ENCODE data around the gene SLC1A7.

The SLC1A7 gene

GRCh38 chr1:53107570-53108322, 34.7 kb downstream of the SLC1A7 start:
- Histone ChIP-seq H3K4me3 (ENCODE audit: low read depth, low read length) (no peak overlapping the region), H3K36me3 (ENCODE audit: insufficient read depth, low read length) (no peaks in the 10 kb centered on the region), H2AFZ (ENCODE audit: low read length, unreplicated experiment) (peak overlapping the region; percentile 33), H3K27me3 (ENCODE audit: insufficient read depth, low read length) (no peaks in the 10 kb centered on the region), H3K79me2 (ENCODE audit: control insufficient read depth, insufficient read depth, low read length, unreplicated experiment) (no peaks in the 10 kb centered on the region), H3K4me1 (ENCODE audit: control insufficient read depth, insufficient read depth, low read length, unreplicated experiment) (no peaks in the 10 kb centered on the region), H3K27ac (ENCODE audit: low read depth, low read length) (no peak overlapping the region)

GRCh38 chr1:53107090-53107489, 35.3 kb downstream of the SLC1A7 start:
- no peaks in the 10 kb centered on the region for H3K27me3 ChIP-seq (ENCODE audit: insufficient read depth, low read length)
- no peaks in the 10 kb centered on the region for H3K4me1 ChIP-seq (ENCODE audit: control insufficient read depth, insufficient read depth, low read length, unreplicated experiment)
- no peaks in the 10 kb centered on the region for H3K79me2 ChIP-seq (ENCODE audit: control insufficient read depth, insufficient read depth, low read length, unreplicated experiment)
- no peak overlapping the region for H3K4me3 ChIP-seq (ENCODE audit: low read depth, low read length)
- no peak overlapping the region for H3K27ac ChIP-seq (ENCODE audit: low read depth, low read length)
- no peaks in the 10 kb centered on the region for H3K36me3 ChIP-seq (ENCODE audit: insufficient read depth, low read length)
- H2AFZ ChIP-seq (ENCODE audit: low read length, unreplicated experiment) = no peak overlapping the region

GRCh38 chr1:53104289-53104913, 38.0 kb downstream of the SLC1A7 start:
- Histone ChIP-seq H3K36me3 (ENCODE audit: insufficient read depth, low read length) (no peaks in the 10 kb centered on the region), H2AFZ (ENCODE audit: low read length, unreplicated experiment) (no peak overlapping the region), H3K27ac (ENCODE audit: low read depth, low read length) (no peak overlapping the region), H3K27me3 (ENCODE audit: insufficient read depth, low read length) (no peaks in the 10 kb centered on the region), H3K4me1 (ENCODE audit: control insufficient read depth, insufficient read depth, low read length, unreplicated experiment) (no peaks in the 10 kb centered on the region), H3K4me3 (ENCODE audit: low read depth, low read length) (no peak overlapping the region), H3K79me2 (ENCODE audit: control insufficient read depth, insufficient read depth, low read length, unreplicated experiment) (no peaks in the 10 kb centered on the region)

- no peaks in the 10 kb centered on the region for H3K36me3 ChIP-seq (ENCODE audit: insufficient read depth, low read length)
- no peaks in the 10 kb centered on the region for H3K79me2 ChIP-seq (ENCODE audit: control insufficient read depth, insufficient read depth, low read length, unreplicated experiment)
- H3K27me3 ChIP-seq (ENCODE audit: insufficient read depth, low read length) = no peaks in the 10 kb centered on the region
- H3K4me1 ChIP-seq (ENCODE audit: control insufficient read depth, insufficient read depth, low read length, unreplicated experiment) = peaks cover 5% of the 10 kb centered on the region
- H3K27ac ChIP-seq (ENCODE audit: low read depth, low read length) = no peak overlapping the region
- H2AFZ ChIP-seq (ENCODE audit: low read length, unreplicated experiment) = no peak overlapping the region
- H3K4me3 ChIP-seq (ENCODE audit: low read depth, low read length) = no peak overlapping the region
Measured at GRCh38 chr1:53094533-53094919, 47.9 kb downstream of the SLC1A7 start.

GRCh38 chr1:53093778-53094532, 48.5 kb downstream of the SLC1A7 start:
- Histone ChIP-seq H3K4me3 (ENCODE audit: low read depth, low read length) (no peak overlapping the region), H3K4me1 (ENCODE audit: control insufficient read depth, insufficient read depth, low read length, unreplicated experiment) (peaks cover 9% of the 10 kb centered on the region), H2AFZ (ENCODE audit: low read length, unreplicated experiment) (no peak overlapping the region), H3K27me3 (ENCODE audit: insufficient read depth, low read length) (no peaks in the 10 kb centered on the region), H3K27ac (ENCODE audit: low read depth, low read length) (no peak overlapping the region), H3K79me2 (ENCODE audit: control insufficient read depth, insufficient read depth, low read length, unreplicated experiment) (no peaks in the 10 kb centered on the region), H3K36me3 (ENCODE audit: insufficient read depth, low read length) (no peaks in the 10 kb centered on the region)

GRCh38 chr1:53093451-53093754, 49.0 kb downstream of the SLC1A7 start:
- H2AFZ ChIP-seq (ENCODE audit: low read length, unreplicated experiment) = no peak overlapping the region
- no peaks in the 10 kb centered on the region for H3K79me2 ChIP-seq (ENCODE audit: control insufficient read depth, insufficient read depth, low read length, unreplicated experiment)
- H3K4me1 ChIP-seq (ENCODE audit: control insufficient read depth, insufficient read depth, low read length, unreplicated experiment) = peaks cover 12% of the 10 kb centered on the region
- no peaks in the 10 kb centered on the region for H3K27me3 ChIP-seq (ENCODE audit: insufficient read depth, low read length)
- H3K27ac ChIP-seq (ENCODE audit: low read depth, low read length) = no peak overlapping the region
- H3K4me3 ChIP-seq (ENCODE audit: low read depth, low read length) = no peak overlapping the region
- no peaks in the 10 kb centered on the region for H3K36me3 ChIP-seq (ENCODE audit: insufficient read depth, low read length)

- no peaks in the 10 kb centered on the region for H3K36me3 ChIP-seq (ENCODE audit: insufficient read depth, low read length)
- H3K4me3 ChIP-seq (ENCODE audit: low read depth, low read length) = no peak overlapping the region
- no peaks in the 10 kb centered on the region for H3K27me3 ChIP-seq (ENCODE audit: insufficient read depth, low read length)
- H2AFZ ChIP-seq (ENCODE audit: low read length, unreplicated experiment) = no peak overlapping the region
- H3K27ac ChIP-seq (ENCODE audit: low read depth, low read length) = no peak overlapping the region
- peaks cover 12% of the 10 kb centered on the region for H3K4me1 ChIP-seq (ENCODE audit: control insufficient read depth, insufficient read depth, low read length, unreplicated experiment)
- H3K79me2 ChIP-seq (ENCODE audit: control insufficient read depth, insufficient read depth, low read length, unreplicated experiment) = no peaks in the 10 kb centered on the region
Measured at GRCh38 chr1:53092659-53093450, 49.6 kb downstream of the SLC1A7 start.

GRCh38 chr1:53091841-53092645, 50.4 kb downstream of the SLC1A7 start:
- Histone ChIP-seq H3K4me1 (ENCODE audit: control insufficient read depth, insufficient read depth, low read length, unreplicated experiment) (peaks cover 12% of the 10 kb centered on the region), H3K4me3 (ENCODE audit: low read depth, low read length) (no peak overlapping the region), H3K27me3 (ENCODE audit: insufficient read depth, low read length) (no peaks in the 10 kb centered on the region), H3K36me3 (ENCODE audit: insufficient read depth, low read length) (no peaks in the 10 kb centered on the region), H3K79me2 (ENCODE audit: control insufficient read depth, insufficient read depth, low read length, unreplicated experiment) (no peaks in the 10 kb centered on the region), H3K27ac (ENCODE audit: low read depth, low read length) (no peak overlapping the region), H2AFZ (ENCODE audit: low read length, unreplicated experiment) (no peak overlapping the region)

- H3K27me3 ChIP-seq (ENCODE audit: insufficient read depth, low read length) = no peaks in the 10 kb centered on the region
- H3K27ac ChIP-seq (ENCODE audit: low read depth, low read length) = no peak overlapping the region
- no peak overlapping the region for H3K4me3 ChIP-seq (ENCODE audit: low read depth, low read length)
- H3K4me1 ChIP-seq (ENCODE audit: control insufficient read depth, insufficient read depth, low read length, unreplicated experiment) = peaks cover 12% of the 10 kb centered on the region
- no peaks in the 10 kb centered on the region for H3K36me3 ChIP-seq (ENCODE audit: insufficient read depth, low read length)
- no peaks in the 10 kb centered on the region for H3K79me2 ChIP-seq (ENCODE audit: control insufficient read depth, insufficient read depth, low read length, unreplicated experiment)
- no peak overlapping the region for H2AFZ ChIP-seq (ENCODE audit: low read length, unreplicated experiment)
Measured at GRCh38 chr1:53090227-53091147, 52.0 kb downstream of the SLC1A7 start.

Measured in ACC112 (cell line).